CD4-positive, alpha-beta T cell treated with Interleukin-4 for 1 hour (primary cell): ENCODE data around the gene LONP2.

Experiments
- DNase-seq, 2 donors: peaks; one replicate each; pipeline ENCODE4 v3.0.0-alpha.2; 2020 to 2022

The LONP2 gene

DNA sequence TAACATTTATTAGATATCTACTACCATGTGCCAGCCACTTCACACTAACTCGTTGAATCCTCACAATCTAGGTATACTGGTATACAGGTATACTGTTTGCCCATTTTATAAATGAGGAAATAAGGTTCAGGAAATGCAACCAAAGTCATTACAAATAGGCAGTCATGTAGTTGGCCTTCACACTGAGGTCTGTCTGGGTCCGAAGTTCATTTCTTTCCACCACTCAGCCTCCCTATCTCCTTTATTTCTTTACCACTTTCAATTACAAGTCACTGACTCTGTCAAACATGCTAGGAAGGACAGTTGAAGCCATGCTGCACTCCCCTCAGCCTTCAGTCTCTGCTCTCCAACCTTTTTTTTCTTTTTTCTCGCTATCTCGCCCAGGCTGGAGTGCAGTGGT, 161.8 kb downstream of the LONP2 start:
- DNase-seq = no peak
